HG03095 (cell line): ENCODE data around the gene ARMCX5.

Experiments
- ATAC-seq: cut with Tn5 transposase; IDR thresholded peaks from one replicate; pipeline ENCODE4 v1.9.1; 2021; ENCODE audit warnings: moderate library complexity; ENCODE audit not compliant: unreplicated experiment

ARMCX5 gene

DNA sequence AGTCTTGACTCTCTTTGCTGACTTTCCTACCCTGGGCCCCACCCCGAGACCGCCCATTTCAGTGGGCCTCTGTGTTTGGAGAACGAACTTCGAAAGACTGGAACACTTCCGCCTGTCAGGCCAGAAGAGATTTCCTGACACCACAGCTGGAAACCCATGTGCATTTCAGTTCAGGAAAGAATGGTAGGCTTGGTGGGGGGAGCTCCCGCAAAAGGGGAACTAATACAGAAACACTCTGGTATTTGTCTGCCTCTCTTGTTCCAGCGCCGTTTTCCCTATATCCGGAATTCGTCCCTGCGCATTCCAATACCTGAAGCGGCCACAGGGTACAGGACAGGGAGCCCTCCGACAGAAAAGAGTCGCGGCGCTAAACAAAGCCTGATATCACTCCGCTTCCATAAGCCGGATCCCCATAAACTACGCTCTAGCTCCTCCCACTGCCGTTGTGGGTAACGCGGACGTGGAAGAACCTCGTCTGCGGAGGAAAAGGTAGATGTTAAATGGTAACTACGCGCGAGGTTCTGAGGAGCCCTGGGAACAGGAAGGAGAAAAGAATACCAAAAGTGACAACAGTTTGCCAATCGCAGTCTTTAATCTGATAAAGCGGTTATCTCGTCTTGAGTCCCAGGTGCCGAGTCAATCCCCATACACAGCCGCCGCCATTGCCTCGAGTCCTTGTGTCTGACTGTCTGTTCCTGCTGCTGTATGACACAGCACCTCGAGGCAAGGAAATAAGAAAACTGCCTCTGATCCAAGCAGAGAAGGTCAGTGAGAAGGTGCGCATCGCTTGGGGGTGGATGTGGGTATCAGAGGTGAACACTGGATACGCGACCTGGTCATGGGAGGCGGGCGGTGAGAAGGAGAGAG is at the start of gene ARMCX5:
Gene ARMCX5, plus strand, starts transcription at position 432 of the 867 bp plus-strand sequence. CDS start 2,627 bp downstream, outside the sequence.
- peak; percentile 85 for ATAC-seq

DNA sequence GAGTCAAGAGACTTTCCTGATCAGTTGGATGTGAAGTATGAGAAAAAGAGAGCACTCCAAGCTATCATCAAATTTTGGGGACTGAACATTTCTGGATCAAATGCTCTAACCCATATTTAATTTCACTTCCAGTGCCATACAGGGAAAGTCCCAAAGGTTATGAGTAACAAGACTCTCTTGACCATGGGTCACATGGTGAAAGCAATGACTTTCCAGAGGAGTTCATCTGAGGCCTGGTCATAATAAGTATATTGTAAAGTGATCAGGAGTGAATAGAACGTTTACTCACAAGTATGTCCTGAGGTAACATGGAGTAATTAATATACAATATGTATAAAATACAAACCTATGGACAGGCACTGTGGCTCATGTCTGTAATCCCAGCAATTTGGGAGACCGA is 40.7 kb upstream of the ARMCX5 start:
- ATAC-seq, result no peak

DNA sequence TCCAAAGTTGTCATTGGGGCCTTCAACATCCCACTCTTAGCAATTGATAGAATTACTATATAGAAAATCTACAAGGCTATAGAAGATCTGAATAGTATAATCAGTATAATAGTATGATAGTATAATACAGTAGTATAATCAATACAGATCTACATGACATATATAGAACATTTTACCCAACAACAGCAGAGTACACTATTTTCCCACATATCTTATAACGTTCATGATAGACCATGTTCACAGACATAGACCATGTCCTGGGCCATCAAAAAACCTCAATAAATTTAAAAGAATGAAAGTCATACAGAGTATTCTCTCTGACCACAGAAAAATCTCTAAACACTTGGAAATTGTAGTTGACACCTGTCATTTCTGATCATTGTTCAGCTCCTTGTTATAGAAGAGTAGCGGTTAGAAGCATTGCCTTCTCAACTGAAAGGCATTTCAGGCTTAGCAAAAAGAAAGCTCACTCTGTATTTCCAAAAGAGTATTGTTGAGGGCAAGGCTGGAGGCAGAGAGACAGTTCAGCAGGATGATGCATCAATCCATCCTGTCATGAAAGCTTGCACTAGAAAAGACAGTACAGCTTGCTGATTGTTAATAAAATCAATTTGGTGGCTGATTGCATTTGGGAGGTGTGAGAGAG is 38.8 kb upstream of the ARMCX5 start:
- ATAC-seq, result no peak

DNA sequence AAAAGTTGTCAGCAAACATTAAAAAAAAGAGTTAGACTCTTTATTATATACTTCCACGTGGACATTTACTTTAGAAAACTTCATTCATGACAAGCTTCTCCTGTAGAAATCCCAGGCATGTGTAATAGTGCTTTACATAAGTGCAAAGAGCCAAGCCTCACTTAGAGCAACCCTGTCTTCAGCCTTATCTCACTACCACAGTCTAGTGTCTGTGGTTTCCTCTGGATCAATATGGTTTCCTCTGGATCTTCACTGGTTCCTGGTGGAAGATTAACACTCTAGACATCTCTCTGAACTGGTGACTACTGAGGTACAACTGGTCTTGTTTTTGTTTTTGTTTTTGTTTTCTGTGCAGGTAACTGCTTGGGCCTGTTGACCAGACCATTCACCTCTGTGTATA is 18.4 kb upstream of the ARMCX5 start:
- ATAC-seq, result no peak

DNA sequence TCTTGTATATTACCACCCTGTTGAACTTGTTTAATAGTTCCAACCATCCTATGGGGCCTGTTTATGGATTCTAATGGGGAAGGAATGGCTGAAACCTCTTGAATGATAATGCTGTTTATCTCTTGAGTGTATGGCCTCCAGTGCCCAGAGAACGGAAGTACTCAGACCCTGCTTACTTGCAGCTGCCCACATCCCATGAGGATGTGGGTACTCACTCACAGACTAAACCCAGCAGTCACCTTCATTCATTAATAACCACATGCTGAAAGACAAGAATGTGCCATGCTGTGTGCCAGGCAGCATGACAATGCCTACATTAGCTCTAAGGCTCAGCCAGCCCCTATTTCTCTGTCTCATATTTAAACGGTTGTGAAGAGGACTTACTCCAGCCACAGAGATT is 5.9 kb upstream of the ARMCX5 start:
- no peak for ATAC-seq

DNA sequence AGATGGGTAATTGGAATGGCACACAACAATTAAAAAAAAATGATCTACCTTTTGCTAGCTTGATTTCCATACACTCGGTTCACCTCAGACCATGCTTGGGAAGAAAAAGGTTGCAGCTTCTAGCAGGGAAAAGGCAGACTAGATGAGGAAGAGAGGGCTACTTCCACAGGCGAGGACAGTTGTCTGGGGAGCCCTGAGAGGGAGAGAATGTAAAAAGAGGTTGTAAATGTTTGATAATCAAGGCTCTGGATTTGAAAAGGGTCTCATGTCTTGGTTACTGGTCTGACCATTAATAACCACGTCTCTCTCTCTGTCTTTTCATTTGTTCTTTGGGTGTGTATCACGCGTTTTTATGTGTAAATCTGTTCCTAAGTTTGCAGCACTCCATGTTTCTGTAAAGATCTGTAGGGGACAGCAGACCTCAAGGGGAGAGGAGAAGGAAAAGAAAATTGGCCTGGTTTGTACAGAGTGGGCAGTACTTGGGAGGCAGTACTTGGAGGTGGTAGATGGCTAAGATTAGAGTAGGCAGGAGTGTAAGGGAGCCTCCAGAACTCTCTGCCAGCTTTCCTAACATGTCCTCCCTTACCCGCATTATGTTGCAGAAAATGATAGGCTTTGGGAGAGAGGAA is 750 bp downstream of the ARMCX5 start:
- ATAC-seq, result peak; percentile 10

DNA sequence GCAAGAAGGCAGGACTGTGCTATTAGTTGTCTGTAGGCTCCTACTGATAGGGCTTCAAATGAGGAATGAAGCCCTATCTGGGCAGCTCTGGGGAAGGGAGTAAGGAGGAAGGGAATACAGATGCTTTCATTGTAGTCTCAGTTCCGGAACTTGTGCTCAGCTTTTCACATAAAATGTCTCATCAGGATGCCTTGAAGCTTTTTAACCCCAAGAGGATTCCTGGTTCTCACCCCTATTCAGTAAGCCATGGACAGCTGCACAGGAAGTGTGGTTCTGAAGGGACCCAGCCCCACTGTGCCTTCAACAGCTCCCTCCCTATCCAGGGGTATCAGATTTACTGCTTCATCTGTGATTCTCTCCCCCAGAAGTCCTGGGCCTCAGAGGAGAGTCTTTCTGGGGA is 5.0 kb downstream of the ARMCX5 start:
- ATAC-seq, result no peak

DNA sequence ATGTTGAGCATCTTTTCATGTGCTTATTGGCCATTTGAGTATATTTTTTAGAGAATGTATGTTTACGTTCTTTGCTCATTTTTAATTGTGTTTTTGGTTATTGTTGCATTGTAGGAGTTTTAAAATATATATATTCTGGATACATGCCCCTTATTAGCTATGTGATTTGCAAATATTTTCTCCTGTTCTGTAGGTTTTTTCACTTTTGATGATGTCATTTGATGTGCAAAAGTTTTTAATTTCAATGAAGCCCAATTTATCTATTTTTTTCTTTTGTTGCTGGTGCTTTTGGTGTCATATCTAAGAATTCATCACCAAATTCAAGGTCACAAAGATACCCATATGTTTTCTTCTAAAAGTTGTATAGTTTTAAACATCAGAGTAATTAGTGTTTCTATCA is 6.8 kb downstream of the ARMCX5 start:
- ATAC-seq, result no peak

DNA sequence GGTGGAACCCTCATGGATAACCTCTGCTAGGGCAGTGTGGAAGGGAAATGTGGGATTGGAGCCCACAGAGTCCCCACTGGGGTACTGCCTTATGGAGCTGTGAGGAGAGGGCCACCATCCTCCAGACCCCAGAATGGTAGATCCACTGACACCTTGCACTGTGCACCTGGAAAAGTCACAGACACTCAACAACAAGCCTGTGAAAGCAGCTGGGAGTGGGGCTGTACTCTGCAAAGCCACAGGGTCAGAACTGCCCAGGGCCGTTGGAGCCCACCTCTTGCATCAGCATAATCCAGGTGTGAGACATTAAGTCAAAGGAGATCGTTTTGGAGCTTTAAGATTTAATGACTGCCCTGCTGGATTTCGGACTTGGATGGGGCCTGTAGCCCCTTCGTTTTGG is 11.6 kb downstream of the ARMCX5 start:
- ATAC-seq, result no peak

DNA sequence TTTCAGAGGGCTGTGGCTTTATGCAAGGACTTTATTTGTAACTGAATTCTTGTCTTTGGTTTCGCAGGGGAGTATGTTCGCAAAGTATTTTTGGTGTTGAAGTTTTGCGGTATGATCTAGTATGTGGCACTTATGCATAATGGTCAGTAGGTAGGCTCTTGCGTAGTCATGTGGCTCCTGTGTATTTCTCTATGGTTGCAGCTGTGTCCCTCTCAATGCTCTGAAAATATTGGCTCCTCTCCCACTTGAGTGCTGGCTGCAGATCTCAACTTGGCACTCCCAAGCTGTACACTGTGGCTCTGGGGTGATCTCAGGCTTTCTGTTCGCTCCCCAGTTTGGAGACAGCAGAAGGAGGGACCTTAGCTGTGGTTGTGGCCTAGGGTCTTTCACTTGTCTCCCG is 24.8 kb downstream of the ARMCX5 start:
- no peak for ATAC-seq

DNA sequence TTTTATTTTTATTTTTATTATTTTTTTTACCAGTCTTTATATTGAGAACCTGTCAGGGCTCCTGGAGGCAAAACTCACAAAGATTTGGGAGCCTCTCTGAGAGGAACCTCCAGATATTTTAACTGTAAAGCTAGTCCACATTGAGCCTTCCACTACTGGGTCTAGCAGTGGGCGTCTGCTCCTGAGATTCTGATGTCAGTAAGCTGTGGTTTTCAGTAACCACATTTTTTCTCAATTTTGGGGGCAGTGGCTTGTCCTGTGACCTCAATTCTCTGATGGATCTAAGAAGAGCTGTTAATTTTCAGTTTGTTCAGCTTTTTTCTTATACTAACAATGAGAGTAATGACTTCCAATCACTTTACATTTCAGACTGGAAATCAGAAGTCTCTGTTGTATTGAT is 28.3 kb downstream of the ARMCX5 start:
- no peak for ATAC-seq

DNA sequence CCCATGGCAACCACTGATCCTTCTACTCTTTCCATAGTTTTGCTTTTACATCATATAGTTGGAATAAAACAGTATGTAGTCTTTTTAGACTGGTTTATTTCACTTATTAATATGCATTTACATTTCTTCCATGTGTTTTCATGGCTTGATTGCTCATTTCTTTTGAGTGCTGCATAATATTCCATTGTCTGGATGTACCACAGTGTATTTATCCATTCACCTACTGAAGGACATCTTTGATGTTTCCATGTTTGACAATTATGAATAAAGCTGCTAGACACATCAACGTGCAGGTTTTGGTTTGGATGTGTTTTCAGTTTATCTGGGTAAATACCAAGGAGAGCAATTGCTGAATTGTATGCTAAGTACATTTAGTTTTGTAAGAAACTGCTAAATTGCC is 38.2 kb downstream of the ARMCX5 start:
- no peak for ATAC-seq

DNA sequence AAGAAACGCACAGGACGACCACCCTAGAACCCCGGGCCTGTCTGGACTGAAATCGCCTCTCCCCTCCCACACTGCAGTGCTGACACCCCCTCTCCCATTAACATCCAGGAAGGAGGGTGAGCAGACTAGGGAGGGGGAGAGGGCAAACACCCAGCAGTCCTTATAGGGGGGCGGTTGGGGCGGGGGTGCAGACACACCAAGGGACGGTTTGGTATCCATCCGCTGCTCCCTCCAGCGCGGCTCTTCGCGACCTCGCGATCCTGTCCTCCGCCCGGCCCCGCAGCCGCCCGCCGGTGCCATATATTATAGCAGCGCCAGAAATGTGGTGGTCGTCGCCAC is 51.6 kb downstream of the ARMCX5 start:
- no peak for ATAC-seq

DNA sequence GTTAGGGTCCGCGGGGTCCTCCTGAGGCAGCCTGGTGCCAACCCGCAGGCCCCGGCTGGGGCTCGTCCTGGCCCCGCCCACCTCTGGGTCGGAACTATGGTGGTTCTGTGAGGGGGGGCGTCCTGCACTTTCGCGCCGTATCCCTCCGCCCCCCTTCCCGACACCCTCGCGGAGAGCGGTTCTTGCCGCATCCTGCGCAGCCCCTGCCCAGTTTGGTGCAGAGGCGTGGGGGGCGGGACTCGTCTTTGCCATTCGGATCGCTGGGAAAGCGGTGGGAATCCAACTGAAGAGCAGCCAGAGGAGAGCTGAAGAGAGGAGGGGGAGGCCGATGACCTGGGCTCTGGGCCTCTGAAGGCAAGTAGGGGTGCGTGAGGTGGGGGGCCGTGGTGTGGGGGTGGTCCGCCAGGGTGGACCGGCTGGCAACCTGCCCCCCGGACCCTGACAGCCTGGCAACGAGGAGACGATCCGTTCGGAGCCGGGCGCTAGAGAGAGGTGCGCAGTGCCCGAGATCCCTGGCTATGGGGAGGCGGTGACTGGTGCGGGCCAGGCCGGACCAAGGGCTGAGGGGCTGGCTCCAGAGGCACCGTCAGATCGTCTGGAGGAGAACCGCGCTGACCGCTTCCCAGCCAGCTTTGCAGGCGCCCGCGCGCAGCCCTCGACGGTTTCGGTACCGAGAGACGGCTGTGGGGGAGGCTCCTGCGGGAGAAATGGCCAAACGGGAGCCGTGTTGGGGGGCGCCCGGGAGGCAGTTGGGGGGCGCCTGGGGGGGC is 52.1 kb downstream of the ARMCX5 start, which contains the start of gene GPRASP1:
Gene GPRASP1, plus strand, starts transcription at position 242 of the 770 bp plus-strand sequence. CDS start 2,431 bp downstream, outside the sequence.
- peak; percentile 47 for ATAC-seq

DNA sequence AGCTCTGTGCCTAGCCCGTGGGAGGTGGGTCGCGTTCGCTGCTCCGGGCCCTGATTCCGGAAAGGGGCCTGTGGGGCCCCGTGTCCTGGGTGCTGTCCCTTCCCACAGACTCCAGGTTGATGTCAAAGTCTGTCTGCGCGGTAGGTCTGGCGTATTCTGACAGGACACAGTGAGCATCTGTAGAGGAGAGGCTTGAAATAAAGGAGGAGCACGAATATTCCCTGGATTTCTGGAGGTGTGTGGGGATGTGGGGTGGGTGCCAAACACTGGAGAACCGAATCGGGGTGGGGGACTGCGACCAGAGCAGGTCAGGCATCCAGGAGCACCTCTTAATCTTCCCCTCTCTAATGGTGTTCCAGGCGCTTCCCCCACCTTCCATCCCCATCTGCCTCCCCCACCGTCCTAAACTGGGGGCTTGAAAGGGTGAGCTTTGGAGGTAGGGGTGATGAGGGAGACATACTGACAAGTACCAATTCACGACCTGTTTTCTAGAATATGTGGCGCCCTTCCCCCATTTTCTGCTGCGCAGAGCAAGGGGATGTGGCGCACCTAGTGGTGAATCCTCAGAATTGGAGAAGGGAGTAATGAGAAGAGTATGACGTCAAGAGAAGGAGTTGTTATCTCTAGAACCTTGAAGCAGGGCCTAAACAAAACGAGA is 52.8 kb downstream of the ARMCX5 start:
- peak; percentile 71 for ATAC-seq
